Endothelial cell of umbilical vein (primary cell): Measurements from ENCODE around the gene RTEL1. TPM values are rescaled to one million over a fixed set of nuclear protein-coding genes. Genes with fewer than 3 reads are reported as not detected.

Experiments used
- BruUV-seq: library from RNA; stranded (reverse); fragments of 400-500 nt; replicated peaks from 2 replicates; lab custom pipeline; 2021; lab: Mats Ljungman, UMichigan
- CTCF ChIA-PET: fragments of 300-600, 350-600 bp; sonication (Branson Sonifier 250); formaldehyde crosslinking; loops from one replicate; lab custom pipeline; 2021; ENCODE audit warnings: antibody characterized with exemption, inconsistent platforms; lab: Charles Lee
- POLR2A ChIA-PET: fragments of 300-600, 350-600 bp; sonication (Branson Sonifier 250); formaldehyde crosslinking; loops from one replicate; lab custom pipeline; 2021; ENCODE audit warnings: antibody characterized with exemption, inconsistent platforms; lab: Charles Lee
- DNase-seq: peaks from one replicate; pipeline ENCODE4 v3.0.0-alpha.2; 2011; ENCODE audit warnings: low read depth, low spot score
- FAIRE-seq: peaks from 2 replicates; lab custom pipeline; 2011; peaks lifted over from hg19 to GRCh38; lab: Jason Lieb, UNC
- H2AFZ ChIP-seq: 2 replicates; pipeline ENCODE4 v1.6.0; 2012; ENCODE audit warnings: low read depth, low read length, control low read depth, inconsistent platforms
- H3K27ac ChIP-seq: 2 replicates; pipeline ENCODE4 v1.5.1; 2011; ENCODE audit warnings: low read depth, mild to moderate bottlenecking, control low read depth, low read length, moderate library complexity; ENCODE audit not compliant: insufficient read depth
- H3K27me3 ChIP-seq, 2 experiments: 2 replicates each; pipeline versions ENCODE4 v1.6.0 to v1.6.1; 2011; ENCODE audit warnings: low read length in 2 of 2, mixed read lengths in 1 of 2; ENCODE audit not compliant: control insufficient read depth in 2 of 2, insufficient read depth in 2 of 2
- H3K36me3 ChIP-seq, 2 experiments: 2 replicates in 1 of 2; 3 replicates in 1 of 2; pipeline ENCODE4 v1.5.1; 2011; ENCODE audit warnings: low read length in 2 of 2, mild to moderate bottlenecking in 1 of 2, moderate library complexity in 1 of 2; ENCODE audit not compliant: control insufficient read depth in 2 of 2, insufficient read depth in 2 of 2; ENCODE audit errors: extremely low read depth in 1 of 2
- H3K4me1 ChIP-seq: 3 replicates; pipeline ENCODE4 v1.5.1; 2011; ENCODE audit warnings: mild to moderate bottlenecking, low read length; ENCODE audit not compliant: control insufficient read depth, insufficient read depth; ENCODE audit errors: extremely low read depth
- H3K4me2 ChIP-seq: 2 replicates; pipeline ENCODE4 v1.6.1; 2011; ENCODE audit warnings: low read length, control low read depth, mixed read lengths; ENCODE audit not compliant: insufficient read depth
- H3K4me3 ChIP-seq, 3 experiments: fragments of 200-600 bp in 1 of 3; sonication (generic), shearing (Covaris generic) in 1 of 3; replicated peaks in 1 of 3; 2 replicates each; pipeline ENCODE4 v1.5.1; 2011 to 2016; ENCODE audit warnings: control low read depth in 3 of 3, low read length in 3 of 3, mild to moderate bottlenecking in 2 of 3, inconsistent platforms in 1 of 3, low read depth in 1 of 3, moderate library complexity in 1 of 3; ENCODE audit not compliant: insufficient read depth in 1 of 3
- H3K79me2 ChIP-seq: 2 replicates; pipeline ENCODE4 v1.6.0; 2012; ENCODE audit warnings: low read length, inconsistent platforms; ENCODE audit not compliant: control insufficient read depth, insufficient read depth
- H3K9ac ChIP-seq: replicated peaks from 2 replicates; pipeline ENCODE3; 2011; ENCODE audit warnings: low read length, control low read depth; ENCODE audit not compliant: insufficient read depth; ENCODE audit errors: extremely low read depth
- H3K9me1 ChIP-seq: replicated peaks from 3 replicates; pipeline ENCODE4 v1.6.0; 2011; ENCODE audit warnings: mild to moderate bottlenecking, low read length; ENCODE audit not compliant: control insufficient read depth, insufficient read depth; ENCODE audit errors: extremely low read depth
- H3K9me3 ChIP-seq: replicated peaks from 2 replicates; pipeline ENCODE4 v1.5.1; 2012; ENCODE audit warnings: low read length, inconsistent platforms; ENCODE audit not compliant: control insufficient read depth, insufficient read depth
- H4K20me1 ChIP-seq: replicated peaks from 2 replicates; pipeline ENCODE3; 2011; ENCODE audit warnings: mild to moderate bottlenecking, low read length; ENCODE audit not compliant: control insufficient read depth, insufficient read depth; ENCODE audit errors: extremely low read depth
- CTCF ChIP-seq, 2 donors: IDR thresholded peaks; 1 replicate in 1 of 2; 2 replicates in 1 of 2; pipeline ENCODE4 v1.5.1; 2011; ENCODE audit warnings: low read length in 2 of 2, mild to moderate bottlenecking in 2 of 2, moderate library complexity in 2 of 2, control low read depth in 1 of 2, inconsistent platforms in 1 of 2, low read depth in 1 of 2; ENCODE audit not compliant: insufficient read depth in 1 of 2; ENCODE audit errors: extremely low read depth in 1 of 2
- EZH2 ChIP-seq: IDR thresholded peaks from 2 replicates; pipeline ENCODE4 v1.6.1; 2012; ENCODE audit warnings: borderline replicate concordance, low read depth, mild to moderate bottlenecking, moderate library complexity, low read length, inconsistent platforms; ENCODE audit not compliant: severe bottlenecking
- FOS ChIP-seq: IDR thresholded peaks from 2 replicates; pipeline ENCODE4 v1.6.1; 2011; ENCODE audit warnings: mild to moderate bottlenecking, low read length, moderate library complexity, borderline replicate concordance; ENCODE audit not compliant: insufficient read depth
- GATA2 ChIP-seq: IDR thresholded peaks from 2 replicates; pipeline ENCODE4 v1.7.0; 2011; ENCODE audit warnings: low read depth, mild to moderate bottlenecking, moderate library complexity, mixed read lengths, low read length; ENCODE audit not compliant: insufficient read length, insufficient read depth
- JUN ChIP-seq: IDR thresholded peaks from 2 replicates; pipeline ENCODE4 v1.6.1; 2011; ENCODE audit warnings: borderline replicate concordance, low read depth; ENCODE audit not compliant: insufficient read length, insufficient read depth
- MAX ChIP-seq: IDR thresholded peaks from 2 replicates; pipeline ENCODE4 v1.6.1; 2011; ENCODE audit not compliant: insufficient read depth, insufficient read length
- MYC ChIP-seq: IDR thresholded peaks from one replicate; pipeline ENCODE4 v1.6.1; 2011; ENCODE audit warnings: mild to moderate bottlenecking, low read depth, low read length
- POLR2A ChIP-seq: IDR thresholded peaks from 2 replicates; pipeline ENCODE4 v1.6.1; 2012; ENCODE audit warnings: low read depth, mild to moderate bottlenecking, control low read depth, low read length
- POLR2AphosphoS5 ChIP-seq: IDR thresholded peaks from 2 replicates; pipeline ENCODE4 v1.6.1; 2012; ENCODE audit warnings: low read depth, mild to moderate bottlenecking, control low read depth, low read length, moderate library complexity; ENCODE audit not compliant: insufficient read depth
- dilution Hi-C: fragments of 300-500 bp; cut with MboI; formaldehyde crosslinking; loops from one replicate; pipeline ENCODE4 v1.15.0; 2019; ENCODE audit warnings: low sequenced_read_pairs; ENCODE audit not compliant: extremely low pct_ligation_motif_present
- intact Hi-C: fragments of 100-400 bp; cut with micrococcal nuclease; formaldehyde crosslinking; loops from one replicate; pipeline ENCODE4 v1.10.0; 2022
- polyA plus RNA-seq, 4 experiments: library from polyadenylated mRNA; depleted of rRNA in 3 of 4; stranded (reverse) in 3 of 4; unstranded in 1 of 4; fragments of >200 nt; gene quantifications; 2 replicates each; pipeline versions ENCODE4 v1.2.1 to v1.2.3, GENCODE V29; 2011 to 2012; ENCODE audit warnings: missing spikeins in 1 of 4
- total RNA-seq: library from RNA; stranded (reverse); gene quantifications from 2 replicates; pipeline ENCODE4 v1.2.3, GENCODE V29; 2021

RTEL1 gene
- total and polyA plus RNA-seq, 2 donors (not counting 3 experiments of a cell fraction or from before 2014, with no cell fraction given), result 17.0 to 44.9 TPM

- no TSS peak for BruUV-seq
- H3K9me3 ChIP-seq, result no peaks in the 10 kb centered on the region
- TF ChIP-seq MAX (no peak), FOS (no peak), JUN (no peak), GATA2 (no peak), CTCF (IDR thresholded peaks at IDR 0.05; ENCODE audit: extremely low read depth in 1 of 2, insufficient read depth in 1 of 2, low read depth in 1 of 2, low read length in 2 of 2) (no peak), EZH2 (no peak), POLR2A (no peak), POLR2AphosphoS5 (no peak), MYC (no peak)
- DNase-seq (no peak), FAIRE-seq (no peak)
- H3K9ac ChIP-seq, result no peak overlapping the region
- H3K9me1 ChIP-seq, result no peaks in the 10 kb centered on the region
- dilution Hi-C loops, result no loop called here
- H3K27me3 ChIP-seq, result no peaks in the 10 kb centered on the region
- H3K36me3 ChIP-seq, result peaks cover 2 to 38% of the 10 kb centered on the region in 2 experiments
- no peaks in the 10 kb centered on the region for H3K4me1 ChIP-seq
- POLR2A ChIA-PET, result no interaction called here
- no peaks in the 10 kb centered on the region for H4K20me1 ChIP-seq
- no peak overlapping the region for H2AFZ ChIP-seq
- peaks cover 10% of the 10 kb centered on the region for H3K79me2 ChIP-seq
- H3K4me2 ChIP-seq, result no peak overlapping the region
- CTCF ChIA-PET, result interaction anchor here (1.4 kb wide), 1 partner anchor 22 kb away, joined by 3 read pairs; no protein-coding TSS in a partner anchor
- no peak overlapping the region for H3K27ac ChIP-seq
- intact Hi-C loops, result no loop called here
- H3K4me3 ChIP-seq, result no peak overlapping the region
These were observed 6.9 kb downstream of the RTEL1 start for GRCh38 chr20:63664861-63665594.
